Upper lobe of right lung (tissue), 1 donor: Measurements from ENCODE around the gene PDE6C. TPM values are rescaled to one million over a fixed set of nuclear protein-coding genes. Genes with fewer than 3 reads are reported as not detected.

ENCODE experiments used
- ATAC-seq: fragments of 200-7000 bp; cut with Tn5 transposase; one replicate; pipeline ENCODE4 v1.9.1; 2020; ENCODE audit warnings: mild to moderate bottlenecking, moderate library complexity
- DNase-seq: peaks from one replicate; pipeline ENCODE4 v3.0.0-alpha.2; 2020
- H3K27ac ChIP-seq: fragments of 200-600 bp; one replicate; pipeline ENCODE4 v1.8.0; 2022
- H3K27me3 ChIP-seq: fragments of 200-600 bp; one replicate; pipeline ENCODE4 v1.8.0; 2022; ENCODE audit warnings: mild to moderate bottlenecking
- H3K36me3 ChIP-seq: fragments of 200-600 bp; one replicate; pipeline ENCODE4 v1.8.0; 2022
- H3K4me1 ChIP-seq: fragments of 200-600 bp; one replicate; pipeline ENCODE4 v1.8.0; 2022
- H3K4me3 ChIP-seq: fragments of 200-600 bp; one replicate; pipeline ENCODE4 v1.8.0; 2022; ENCODE audit warnings: mild to moderate bottlenecking
- H3K9me3 ChIP-seq: fragments of 200-600 bp; one replicate; pipeline ENCODE4 v1.8.0; 2022
- CTCF ChIP-seq: fragments of 200-600 bp; IDR thresholded peaks from one replicate; pipeline ENCODE4 v1.8.0; 2022; ENCODE audit warnings: antibody characterized with exemption
- intact Hi-C: fragments of 100-400 bp; cut with DNase I; formaldehyde crosslinking; loops from one replicate; pipeline ENCODE4 v1.11.0; 2022
- total RNA-seq: library from RNA; stranded (reverse); fragmentation: NEBNext Ultra II Directional; extraction: Animal tissue kit (Norgen Biotek cat#: 25700); gene quantifications from one replicate; pipeline ENCODE4 v1.2.1, GENCODE V29; 2021
- donor health status: DM: no; HTN: yes; CAD: no; lungs with severe emphysema.

Gene PDE6C
- total RNA-seq, 1 donor from 2014 or later = not detected

GRCh38 chr10:93710333-93710909 lies 98.1 kb downstream of the PDE6C start:
- no peak for ATAC-seq
- no peak for TF ChIP-seq CTCF

GRCh38 chr10:93711891-93712290 lies 99.6 kb downstream of the PDE6C start:
- intact Hi-C loops = no loop called here
- Histone ChIP-seq H3K4me3 (no peak overlapping the region), H3K27me3 (no peaks in the 10 kb centered on the region), H3K4me1 (no peaks in the 10 kb centered on the region), H3K36me3 (no peaks in the 10 kb centered on the region), H3K9me3 (no peaks in the 10 kb centered on the region), H3K27ac (no peak overlapping the region)
- TF ChIP-seq CTCF = no peak
- ATAC-seq (no peak), DNase-seq (no peak)

More at GRCh38 chr10:93710333-93710909, 98.1 kb downstream of the PDE6C start:
- Histone ChIP-seq H3K36me3 (no peaks in the 10 kb centered on the region), H3K4me3 (no peak overlapping the region), H3K27me3 (no peaks in the 10 kb centered on the region), H3K27ac (no peak overlapping the region), H3K9me3 (no peaks in the 10 kb centered on the region), H3K4me1 (no peaks in the 10 kb centered on the region)
- DNase-seq = no peak
- intact Hi-C loops = no loop called here

GRCh38 chr10:93712593-93712992 lies 100.3 kb downstream of the PDE6C start:
- no peak for DNase-seq
- Histone ChIP-seq H3K4me3 (no peak overlapping the region), H3K36me3 (no peaks in the 10 kb centered on the region), H3K27me3 (no peaks in the 10 kb centered on the region), H3K27ac (no peak overlapping the region), H3K9me3 (no peaks in the 10 kb centered on the region), H3K4me1 (no peaks in the 10 kb centered on the region)
- no peak for TF ChIP-seq CTCF
- no peak for ATAC-seq
- intact Hi-C loops = no loop called here

- intact Hi-C loops = no loop called here
- ATAC-seq (no peak), DNase-seq (no peak)
These were observed 103.0 kb downstream of the PDE6C start for GRCh38 chr10:93715345-93715744.

More at GRCh38 chr10:93715345-93715744, 103.0 kb downstream of the PDE6C start:
- no peaks in the 10 kb centered on the region for H3K36me3 ChIP-seq
- peaks cover 4% of the 10 kb centered on the region for H3K27me3 ChIP-seq
- no peak overlapping the region for H3K27ac ChIP-seq
- TF ChIP-seq CTCF = no peak
- no peaks in the 10 kb centered on the region for H3K4me1 ChIP-seq
- H3K9me3 ChIP-seq = no peaks in the 10 kb centered on the region
- H3K4me3 ChIP-seq = no peak overlapping the region

Other genes with a start within 250 kb of the PDE6C start
- 132 TPM for gene MYOF, start 130.2 kb upstream of the PDE6C start, total RNA-seq
- gene CEP55, start 115.9 kb upstream of the PDE6C start, total RNA-seq = 0.35 TPM
- 4.9 TPM for gene FFAR4, start 45.9 kb upstream of the PDE6C start, total RNA-seq
- 18.6 TPM for gene RBP4, start 11.3 kb upstream of the PDE6C start, total RNA-seq
- 12.0 TPM for gene FRA10AC1, start 90.1 kb downstream of the PDE6C start, total RNA-seq
- gene LGI1, start 145.4 kb downstream of the PDE6C start, total RNA-seq = not detected